ENCODE measurements around the gene TMF1.

The TMF1 gene

DNA sequence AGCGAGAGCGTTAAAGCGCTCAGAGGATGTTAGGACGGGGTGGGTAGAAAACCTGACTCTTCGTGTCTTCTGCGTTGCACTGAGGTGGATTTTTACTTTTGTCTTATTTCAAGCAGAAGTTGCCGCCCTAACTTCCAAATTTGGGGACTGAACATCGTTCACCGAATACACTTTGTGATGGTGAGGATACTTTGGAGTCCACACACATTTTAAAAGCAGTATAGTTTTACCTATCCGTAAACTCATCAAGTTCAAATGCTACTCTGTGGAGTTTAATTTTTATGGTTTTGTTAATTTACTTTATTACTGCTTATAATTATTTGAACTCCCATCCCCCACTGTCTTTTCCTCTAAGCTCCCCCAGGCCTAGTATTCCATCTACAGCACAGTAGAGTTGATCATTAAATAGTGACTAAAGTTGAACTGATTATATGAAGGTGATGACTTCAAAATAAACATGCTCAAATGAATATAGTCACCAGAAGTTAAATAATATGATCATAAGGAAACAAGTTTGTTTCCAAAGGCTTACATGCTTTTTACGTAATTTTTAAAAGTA lies 38.0 kb downstream of the TMF1 start:
- Mint-ChIP-seq H3K27me3 (peaks cover 3% of the 10 kb centered on the region), H3K9me3 (no peaks in the 10 kb centered on the region), H3K4me3 (peak overlapping the region; percentile 88), H3K4me1 (ENCODE audit: low read depth) (peaks cover 23% of the 10 kb centered on the region), H3K36me3 (ENCODE audit: low read depth) (peaks cover 45% of the 10 kb centered on the region), H3K27ac (peak overlapping the region; percentile 88)
- intact Hi-C loops (cut with micrococcal nuclease): no loop called here

- H3K27me3 Mint-ChIP-seq: peaks cover 3% of the 10 kb centered on the region
- no peaks in the 10 kb centered on the region for H3K9me3 Mint-ChIP-seq
- peaks cover 23% of the 10 kb centered on the region for H3K4me1 Mint-ChIP-seq (ENCODE audit: low read depth)
- H3K27ac Mint-ChIP-seq: peak within 1 kb of the TSS; percentile 88
- peaks cover 49% of the 10 kb centered on the region for H3K36me3 Mint-ChIP-seq (ENCODE audit: low read depth)
- H3K4me3 Mint-ChIP-seq: peak within 1 kb of the TSS; percentile 88
- intact Hi-C loops (cut with micrococcal nuclease): no loop called here
Observed at GRCh38 chr3:69013253-69014021, 38.7 kb downstream of the TMF1 start, which contains the start of gene EOGT. Gene EOGT, minus strand, starts transcription at chr3:69013684. Its CDS starts 3,838 bp downstream, at chr3:69009846.

DNA sequence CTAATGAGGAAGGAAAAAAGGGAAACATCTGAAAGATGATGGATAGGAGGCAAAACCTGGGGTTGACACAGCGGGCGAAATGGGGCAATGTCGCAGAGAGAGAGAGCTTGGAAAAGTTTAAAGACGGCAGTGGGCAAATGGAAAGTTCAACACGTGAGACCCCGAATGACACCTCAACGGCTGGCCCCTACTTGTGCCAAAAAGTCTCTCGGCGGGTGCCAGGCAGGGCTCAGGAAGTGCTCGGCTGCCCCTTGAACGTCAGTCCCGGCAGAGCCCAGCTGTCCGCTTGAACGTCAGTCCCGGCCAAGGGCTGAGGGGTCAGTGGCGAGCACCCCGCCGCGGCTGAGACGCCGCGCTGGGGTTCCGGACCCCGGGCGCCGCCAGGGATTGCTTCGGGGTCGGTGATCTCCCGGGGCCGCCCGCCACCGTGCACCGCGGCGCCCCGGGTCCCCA lies 39.3 kb downstream of the TMF1 start:
- Mint-ChIP-seq H3K9me3 (no peaks in the 10 kb centered on the region), H3K4me1 (ENCODE audit: low read depth) (peaks cover 23% of the 10 kb centered on the region), H3K27me3 (peaks cover 3% of the 10 kb centered on the region), H3K27ac (peak overlapping the region; percentile 88), H3K4me3 (peak overlapping the region; percentile 88), H3K36me3 (ENCODE audit: low read depth) (peaks cover 43% of the 10 kb centered on the region)
- intact Hi-C loops (cut with micrococcal nuclease): no loop called here

DNA sequence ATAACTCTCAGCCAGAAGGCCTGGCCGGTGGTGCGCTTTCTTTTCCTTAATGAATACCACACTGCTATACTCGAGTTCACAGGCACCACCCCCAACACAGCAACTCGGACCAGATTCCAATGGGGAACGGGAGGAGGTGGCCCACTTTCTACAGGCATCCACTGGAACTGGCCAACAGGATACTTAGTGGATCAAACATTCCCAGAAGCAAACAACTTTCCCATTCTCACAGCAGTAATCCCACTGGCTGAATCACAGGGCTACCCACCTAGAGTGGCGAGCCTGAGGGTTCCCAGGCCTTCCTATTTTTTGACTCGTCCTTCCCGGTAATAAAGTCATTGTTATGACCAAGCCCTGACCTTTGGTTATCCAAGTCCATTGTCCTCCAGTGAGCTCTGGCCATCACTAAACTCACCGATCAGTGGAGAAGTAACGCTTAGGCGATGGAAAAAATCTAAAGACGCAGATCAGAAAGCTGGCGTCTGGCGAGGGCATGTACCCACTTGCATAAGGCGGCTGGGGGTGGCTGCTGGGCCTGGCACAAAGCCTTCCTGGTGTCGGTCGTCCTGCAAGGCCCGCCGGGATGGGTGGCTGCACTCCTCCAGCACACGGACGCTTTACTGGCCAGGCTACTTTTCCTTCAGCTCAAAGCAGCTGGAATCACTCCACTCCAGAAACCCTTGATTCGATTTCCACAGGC lies 39.9 kb downstream of the TMF1 start:
- peaks cover 23% of the 10 kb centered on the region for H3K4me1 Mint-ChIP-seq (ENCODE audit: low read depth)
- intact Hi-C loops (cut with micrococcal nuclease): no loop called here
- peak overlapping the region; percentile 88 for H3K4me3 Mint-ChIP-seq
- H3K9me3 Mint-ChIP-seq: no peaks in the 10 kb centered on the region
- H3K27me3 Mint-ChIP-seq: peaks cover 3% of the 10 kb centered on the region
- H3K36me3 Mint-ChIP-seq (ENCODE audit: low read depth): peaks cover 38% of the 10 kb centered on the region
- peak overlapping the region; percentile 88 for H3K27ac Mint-ChIP-seq

- no peaks in the 10 kb centered on the region for H3K9me3 Mint-ChIP-seq
- intact Hi-C loops (cut with micrococcal nuclease): no loop called here
- peaks cover 23% of the 10 kb centered on the region for H3K4me1 Mint-ChIP-seq (ENCODE audit: low read depth)
- peaks cover 43% of the 10 kb centered on the region for H3K36me3 Mint-ChIP-seq (ENCODE audit: low read depth)
- no peak overlapping the region for H3K4me3 Mint-ChIP-seq
- peaks cover 3% of the 10 kb centered on the region for H3K27me3 Mint-ChIP-seq
- H3K27ac Mint-ChIP-seq: no peak overlapping the region
Observed at GRCh38 chr3:69011096-69011730, 40.9 kb downstream of the TMF1 start.

GRCh38 chr3:69009559-69010410 lies 42.3 kb downstream of the TMF1 start:
- intact Hi-C loops (cut with micrococcal nuclease): no loop called here
- no peaks in the 10 kb centered on the region for H3K9me3 Mint-ChIP-seq
- H3K36me3 Mint-ChIP-seq (ENCODE audit: low read depth): peaks cover 56% of the 10 kb centered on the region
- no peak overlapping the region for H3K4me3 Mint-ChIP-seq
- peaks cover 17% of the 10 kb centered on the region for H3K4me1 Mint-ChIP-seq (ENCODE audit: low read depth)
- no peaks in the 10 kb centered on the region for H3K27me3 Mint-ChIP-seq
- no peak overlapping the region for H3K27ac Mint-ChIP-seq

DNA sequence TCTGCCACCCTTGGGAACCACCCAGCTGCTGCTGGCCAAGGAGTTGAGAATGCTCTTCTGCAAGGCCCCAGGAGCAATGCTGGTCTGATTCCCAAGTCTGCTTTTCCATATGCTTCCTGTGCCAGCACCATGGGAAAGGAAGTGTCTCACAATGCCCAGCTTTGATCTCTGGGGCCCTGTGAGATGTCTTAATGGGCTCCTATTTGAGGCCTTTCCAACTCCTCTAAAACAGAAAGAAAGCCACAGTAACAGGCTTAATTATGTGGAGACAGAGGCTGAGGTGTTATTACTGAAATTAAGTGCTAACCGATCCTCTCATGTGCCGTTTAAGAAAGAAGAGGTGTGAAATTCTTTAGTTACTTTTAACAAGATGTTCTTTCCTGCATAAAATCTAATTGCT lies 43.2 kb downstream of the TMF1 start:
- Mint-ChIP-seq H3K36me3 (ENCODE audit: low read depth) (peaks cover 65% of the 10 kb centered on the region), H3K27me3 (no peaks in the 10 kb centered on the region), H3K4me1 (ENCODE audit: low read depth) (peaks cover 17% of the 10 kb centered on the region), H3K27ac (no peak overlapping the region), H3K4me3 (no peak overlapping the region), H3K9me3 (no peaks in the 10 kb centered on the region)
- intact Hi-C loops (cut with micrococcal nuclease): no loop called here

GRCh38 chr3:69005791-69006482 lies 46.2 kb downstream of the TMF1 start:
- peaks cover 5% of the 10 kb centered on the region for H3K4me1 Mint-ChIP-seq (ENCODE audit: low read depth)

DNA sequence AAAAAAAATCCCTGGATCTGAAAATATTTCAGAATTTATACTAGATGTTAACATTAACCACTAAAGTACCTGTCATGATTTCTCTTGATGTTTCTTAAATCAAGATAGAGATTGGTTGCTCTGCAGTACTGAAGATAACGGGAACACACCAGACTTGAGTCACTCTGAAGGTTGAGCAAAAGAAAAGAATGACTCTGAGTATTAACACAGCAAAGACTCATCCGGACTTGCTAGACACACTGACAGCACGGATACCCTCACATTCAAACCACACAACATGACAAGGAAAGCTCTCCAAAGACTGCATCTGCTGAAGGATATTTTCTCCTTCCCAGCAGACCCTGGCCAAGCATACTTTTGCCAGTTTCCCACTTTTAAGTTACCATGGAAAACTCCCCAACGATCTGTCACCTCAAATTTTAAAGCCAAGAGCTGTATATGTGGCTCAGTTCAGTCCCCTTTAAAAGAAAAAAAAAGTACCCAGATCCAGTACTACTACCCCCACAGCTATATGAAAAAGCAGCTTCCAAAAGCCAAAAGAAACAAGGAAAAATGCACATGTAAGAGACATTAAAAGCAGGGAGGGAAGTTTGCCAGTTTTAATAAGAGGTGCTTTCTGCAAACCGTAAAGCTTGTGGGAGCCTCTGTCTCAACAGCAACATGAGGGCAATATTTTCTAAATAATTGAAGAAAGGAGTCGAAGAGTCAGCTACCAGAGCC lies 46.9 kb downstream of the TMF1 start:
- no peaks in the 10 kb centered on the region for H3K9me3 Mint-ChIP-seq
- no peak overlapping the region for H3K27ac Mint-ChIP-seq
- no peaks in the 10 kb centered on the region for H3K27me3 Mint-ChIP-seq
- H3K4me3 Mint-ChIP-seq: no peak overlapping the region
- no peaks in the 10 kb centered on the region for H3K4me1 Mint-ChIP-seq (ENCODE audit: low read depth)
- peaks cover 75% of the 10 kb centered on the region for H3K36me3 Mint-ChIP-seq (ENCODE audit: low read depth)
- intact Hi-C loops (cut with micrococcal nuclease): no loop called here

More at GRCh38 chr3:69005791-69006482, 46.2 kb downstream of the TMF1 start:
- H3K4me3 Mint-ChIP-seq: no peak overlapping the region
- H3K9me3 Mint-ChIP-seq: no peaks in the 10 kb centered on the region
- no peaks in the 10 kb centered on the region for H3K27me3 Mint-ChIP-seq
- no peak overlapping the region for H3K27ac Mint-ChIP-seq
- intact Hi-C loops (cut with micrococcal nuclease): no loop called here
- H3K36me3 Mint-ChIP-seq (ENCODE audit: low read depth): peaks cover 78% of the 10 kb centered on the region

GRCh38 chr3:69004138-69004537 lies 48.0 kb downstream of the TMF1 start:
- Mint-ChIP-seq H3K4me1 (ENCODE audit: low read depth) (no peaks in the 10 kb centered on the region), H3K4me3 (no peak overlapping the region), H3K27me3 (no peaks in the 10 kb centered on the region), H3K27ac (no peak overlapping the region), H3K36me3 (ENCODE audit: low read depth) (peaks cover 67% of the 10 kb centered on the region), H3K9me3 (no peaks in the 10 kb centered on the region)
- intact Hi-C loops (cut with micrococcal nuclease): no loop called here

DNA sequence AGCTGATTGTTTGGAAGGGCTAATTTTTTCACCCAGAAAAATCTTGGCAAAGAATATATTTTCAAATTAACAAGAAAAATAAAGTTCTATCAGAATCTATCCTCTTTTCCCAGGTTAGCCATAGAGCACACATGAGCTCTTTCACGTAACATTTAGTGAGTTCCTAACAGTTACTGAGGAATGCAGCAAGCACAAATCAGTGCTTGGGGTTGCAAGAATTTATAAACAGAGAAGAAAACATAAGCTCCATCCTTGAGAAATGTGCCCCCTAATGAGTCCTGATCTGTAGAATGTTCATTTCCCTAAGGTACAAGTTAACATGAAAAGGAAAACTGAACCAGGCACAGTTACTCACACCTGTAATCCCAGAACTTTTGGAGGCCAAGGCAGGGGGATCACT lies 52.5 kb downstream of the TMF1 start:
- Mint-ChIP-seq H3K27me3 (no peaks in the 10 kb centered on the region), H3K36me3 (ENCODE audit: low read depth) (peaks cover 69% of the 10 kb centered on the region), H3K27ac (no peak overlapping the region), H3K4me1 (ENCODE audit: low read depth) (peaks cover 6% of the 10 kb centered on the region), H3K4me3 (no peak overlapping the region), H3K9me3 (no peaks in the 10 kb centered on the region)
- intact Hi-C loops (cut with micrococcal nuclease): no loop called here

- no peaks in the 10 kb centered on the region for H3K9me3 Mint-ChIP-seq
- H3K36me3 Mint-ChIP-seq (ENCODE audit: low read depth): peaks cover 69% of the 10 kb centered on the region
- no peak overlapping the region for H3K27ac Mint-ChIP-seq
- no peaks in the 10 kb centered on the region for H3K27me3 Mint-ChIP-seq
- intact Hi-C loops (cut with micrococcal nuclease): no loop called here
- peaks cover 6% of the 10 kb centered on the region for H3K4me1 Mint-ChIP-seq (ENCODE audit: low read depth)
- no peak overlapping the region for H3K4me3 Mint-ChIP-seq
Observed at GRCh38 chr3:68999158-68999557, 53.0 kb downstream of the TMF1 start.
